SK-MEL-5 (cell line): ENCODE results near the gene SGSM1. TPM values are rescaled to one million over a fixed set of nuclear protein-coding genes. Genes with fewer than 3 reads are reported as not detected.

ENCODE experiments used
- DNase-seq: peaks from one replicate; pipeline ENCODE4 v3.0.0-alpha.2; 2016; ENCODE audit warnings: low read depth, low spot score
- in situ Hi-C: cut with HindIII; loops from 2 replicates; pipeline ENCODE4 v1.10.0; 2016; ENCODE audit warnings: low sequenced_read_pairs, high pct_unique_total_duplicates, low pct_unique_long_range_greater_than_20kb
- total RNA-seq: library from RNA; depleted of rRNA; stranded (reverse); fragments of >200 nt; shearing (Covaris generic); gene quantifications from 2 replicates; pipeline ENCODE4 v1.2.3, GENCODE V29; 2014

Gene SGSM1
- total RNA-seq, 1 experiment from 2014 or later = 0.03 TPM

DNA sequence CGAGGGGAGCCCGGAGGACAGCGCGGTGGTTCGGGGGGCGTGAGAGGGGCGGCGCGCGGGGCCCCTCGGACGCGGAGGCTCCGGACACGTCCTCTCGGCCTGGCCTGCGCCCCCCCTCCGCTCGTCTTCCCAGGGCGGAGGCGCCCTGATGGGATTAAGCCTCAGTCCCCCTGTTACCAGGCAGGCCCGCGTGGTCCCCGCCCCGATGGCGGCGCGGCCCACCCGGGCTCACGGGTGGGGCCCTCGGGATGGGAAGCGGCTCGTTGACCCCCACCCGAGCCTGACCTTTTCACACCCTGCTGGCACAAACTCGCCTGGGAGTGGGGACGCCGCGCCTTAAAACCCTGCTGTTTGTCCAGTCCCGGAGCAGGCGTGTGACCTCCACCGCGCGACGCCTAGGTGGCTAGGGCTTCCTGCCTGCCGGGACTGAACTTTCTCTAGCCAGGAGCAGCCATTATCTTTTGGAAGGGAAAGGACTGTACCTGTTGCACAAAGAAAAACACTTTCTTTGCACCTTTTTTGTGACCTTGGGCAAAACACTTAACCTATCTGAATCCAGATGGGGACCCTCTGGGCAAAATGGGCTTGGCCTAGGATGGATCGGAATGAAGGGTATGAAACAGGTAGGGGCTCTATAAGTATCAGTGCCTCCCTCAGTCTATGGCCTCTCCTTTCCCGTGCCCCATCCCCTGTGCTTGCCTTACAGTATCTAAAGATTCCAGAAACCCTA lies 147.5 kb downstream of the SGSM1 start:
- in situ Hi-C loops = no loop called here
- no peak for DNase-seq

DNA sequence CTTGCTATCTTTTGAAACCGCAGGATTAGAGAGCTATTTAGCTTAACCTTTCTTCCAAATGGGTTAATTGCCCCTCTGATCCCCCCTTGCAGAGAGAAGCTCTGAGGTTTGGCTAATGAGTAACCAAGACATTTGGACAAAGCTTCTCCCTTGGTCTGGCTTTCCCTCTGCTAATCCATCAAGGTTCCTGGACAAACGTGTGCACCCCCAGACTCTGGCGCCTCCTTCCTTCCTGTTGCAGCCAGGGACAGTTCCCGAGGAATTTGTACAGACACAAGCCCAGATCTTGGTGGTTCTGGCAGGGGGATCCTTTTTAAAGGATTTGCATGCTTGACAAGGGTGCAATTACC lies 148.1 kb downstream of the SGSM1 start:
- in situ Hi-C loops = no loop called here
- no peak for DNase-seq

DNA sequence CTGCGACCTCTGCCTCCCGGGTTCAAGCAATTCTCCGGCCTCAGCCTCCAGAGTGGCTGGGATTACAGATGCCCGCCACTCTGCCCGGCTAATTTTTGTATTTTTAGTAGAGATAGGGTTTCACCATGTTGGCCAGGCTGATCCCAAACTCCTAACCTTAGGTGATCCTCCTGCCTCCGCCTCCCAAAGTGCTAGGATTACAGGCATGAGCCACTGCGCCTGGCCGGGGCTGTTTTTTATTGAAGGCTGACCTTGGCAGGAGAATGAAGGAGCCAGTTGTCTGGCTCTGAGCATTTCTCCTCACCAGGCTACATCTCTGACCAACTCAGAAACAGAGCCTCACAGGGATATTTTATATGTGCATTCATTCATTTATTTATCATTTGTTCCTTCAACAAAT lies 148.8 kb downstream of the SGSM1 start:
- in situ Hi-C loops = no loop called here
- DNase-seq = no peak

DNA sequence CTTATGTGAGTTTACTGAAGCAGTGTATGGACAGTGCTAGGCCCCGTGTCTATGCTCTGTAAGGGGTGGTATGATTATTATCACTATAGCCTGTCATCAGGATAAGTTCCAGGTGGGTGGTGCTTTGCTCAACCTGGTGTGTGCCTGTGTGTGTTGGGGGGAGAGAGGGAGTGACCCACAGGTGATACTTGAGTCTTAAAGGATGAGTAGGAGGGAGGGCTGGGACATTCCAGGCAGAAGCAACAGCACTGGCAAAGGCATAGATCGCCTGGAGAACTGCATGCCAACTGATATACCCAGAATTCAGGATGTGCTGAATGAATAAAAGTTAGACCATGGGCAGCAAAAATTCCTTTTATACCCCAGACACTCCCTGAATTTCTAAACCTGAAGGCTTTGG lies 151.0 kb downstream of the SGSM1 start:
- in situ Hi-C loops = no loop called here
- no peak for DNase-seq

DNA sequence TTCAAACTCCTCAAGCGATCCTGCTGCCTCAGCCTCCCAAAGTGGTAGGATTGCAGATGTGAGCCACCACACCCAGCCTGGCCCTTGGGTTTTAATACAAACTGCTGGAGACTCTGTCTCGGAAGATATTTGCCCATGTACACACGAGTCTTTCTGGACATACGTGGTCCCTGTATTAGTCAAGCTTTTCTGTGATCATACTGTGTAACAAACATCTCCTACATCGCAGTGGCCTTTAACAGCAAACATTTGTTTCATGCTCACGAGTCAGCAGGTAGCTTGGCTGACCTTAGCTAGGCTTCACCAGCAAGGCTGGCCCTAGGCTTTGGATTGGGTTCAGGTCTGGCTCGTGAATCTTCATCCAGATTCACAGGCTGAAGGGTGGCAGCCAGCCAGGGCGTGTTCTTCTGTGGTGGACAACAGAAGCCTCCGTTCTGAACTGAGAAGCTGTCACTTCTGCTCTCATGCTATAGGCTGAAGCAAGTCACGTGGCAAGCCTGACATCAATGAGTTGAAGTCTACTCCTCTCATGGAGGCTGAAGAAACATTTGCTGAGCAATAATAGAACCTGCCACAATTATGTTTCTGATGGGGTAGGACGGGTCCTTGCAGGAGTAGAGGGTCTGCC lies 155.3 kb downstream of the SGSM1 start:
- in situ Hi-C loops = no loop called here
- no peak for DNase-seq

GRCh38 chr22:24962094-24962493 lies 156.1 kb downstream of the SGSM1 start:
- no peak for DNase-seq
- in situ Hi-C loops = no loop called here

DNA sequence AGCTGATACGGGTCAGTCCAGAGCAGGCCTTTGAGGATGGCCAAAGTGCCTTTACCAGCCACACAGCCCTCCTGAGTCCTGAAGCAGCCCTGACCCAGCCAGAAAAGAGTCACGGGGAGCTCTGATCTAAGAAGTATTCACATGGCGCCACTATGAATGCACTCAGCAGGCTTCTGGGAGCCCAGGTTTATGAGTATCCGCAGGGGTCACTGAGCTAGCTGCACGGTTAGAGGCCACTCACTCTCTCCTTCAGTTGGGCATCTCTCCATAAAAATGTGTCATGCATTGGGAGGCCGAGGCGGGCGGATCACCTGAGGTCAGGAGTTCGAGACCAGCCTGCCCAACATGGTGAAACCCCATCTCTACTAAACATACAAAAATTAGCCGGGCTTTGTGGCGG lies 156.8 kb downstream of the SGSM1 start:
- no peak for DNase-seq
- in situ Hi-C loops = no loop called here

DNA sequence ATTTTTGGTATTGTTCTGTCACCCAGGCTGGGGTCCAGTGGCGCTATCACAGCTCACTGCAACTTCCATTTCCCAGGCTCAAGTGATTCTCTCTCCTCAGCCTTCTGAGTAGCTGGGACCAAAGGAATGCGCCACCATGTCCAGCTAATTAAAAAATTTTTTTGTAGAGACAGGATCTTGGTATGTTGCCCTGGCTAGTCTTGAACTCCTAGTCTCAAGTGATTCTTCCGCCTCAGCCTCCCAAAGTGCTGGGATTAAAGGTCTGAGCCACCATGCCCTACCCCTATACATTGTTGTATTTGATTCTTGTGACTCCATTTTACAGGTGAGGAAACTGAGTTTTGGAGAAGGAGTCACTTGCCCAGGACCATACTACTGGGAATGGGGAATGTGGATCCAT lies 158.4 kb downstream of the SGSM1 start:
- DNase-seq = no peak
- in situ Hi-C loops = no loop called here

DNA sequence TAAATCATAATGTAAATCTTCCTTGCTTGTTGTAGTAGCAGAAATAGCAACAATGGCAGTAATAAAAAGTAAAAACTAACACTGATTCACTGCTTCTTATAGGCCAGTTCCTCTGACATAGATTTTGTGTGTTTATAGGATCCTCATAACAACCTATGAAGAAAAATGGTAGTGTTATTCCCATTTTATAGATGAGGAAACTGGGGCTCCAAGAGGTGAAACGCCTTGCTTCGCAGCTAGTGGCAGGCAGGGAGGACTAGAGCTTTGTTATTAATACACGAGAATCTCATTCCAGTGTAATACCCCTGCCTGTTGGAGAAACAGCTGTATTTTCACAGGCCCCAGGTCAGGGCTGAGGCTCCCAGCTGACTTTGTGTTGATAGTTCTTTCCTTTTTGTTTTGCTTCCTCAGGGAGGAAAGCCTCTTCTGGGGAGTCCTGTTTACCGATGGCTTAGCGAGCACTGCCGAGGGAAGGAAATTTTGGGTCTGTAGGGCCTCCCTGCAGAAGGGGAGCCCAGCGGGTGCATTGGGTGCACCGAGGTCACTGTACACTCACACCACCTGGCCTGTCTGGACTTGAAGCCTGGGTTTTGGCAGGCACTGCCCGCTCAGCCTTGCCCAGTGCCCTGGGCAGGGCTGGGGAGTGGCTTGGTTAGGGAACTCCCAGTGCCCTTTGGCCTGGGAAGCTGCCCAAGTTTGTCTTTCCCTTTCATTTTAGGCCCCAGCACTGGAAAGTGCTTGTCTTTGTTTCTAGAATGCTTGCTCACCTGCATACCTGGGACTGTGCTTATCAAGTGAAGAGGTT lies 160.0 kb downstream of the SGSM1 start:
- in situ Hi-C loops = no loop called here
- no peak for DNase-seq

GRCh38 chr22:24968066-24968561 lies 162.1 kb downstream of the SGSM1 start:
- in situ Hi-C loops = no loop called here

DNA sequence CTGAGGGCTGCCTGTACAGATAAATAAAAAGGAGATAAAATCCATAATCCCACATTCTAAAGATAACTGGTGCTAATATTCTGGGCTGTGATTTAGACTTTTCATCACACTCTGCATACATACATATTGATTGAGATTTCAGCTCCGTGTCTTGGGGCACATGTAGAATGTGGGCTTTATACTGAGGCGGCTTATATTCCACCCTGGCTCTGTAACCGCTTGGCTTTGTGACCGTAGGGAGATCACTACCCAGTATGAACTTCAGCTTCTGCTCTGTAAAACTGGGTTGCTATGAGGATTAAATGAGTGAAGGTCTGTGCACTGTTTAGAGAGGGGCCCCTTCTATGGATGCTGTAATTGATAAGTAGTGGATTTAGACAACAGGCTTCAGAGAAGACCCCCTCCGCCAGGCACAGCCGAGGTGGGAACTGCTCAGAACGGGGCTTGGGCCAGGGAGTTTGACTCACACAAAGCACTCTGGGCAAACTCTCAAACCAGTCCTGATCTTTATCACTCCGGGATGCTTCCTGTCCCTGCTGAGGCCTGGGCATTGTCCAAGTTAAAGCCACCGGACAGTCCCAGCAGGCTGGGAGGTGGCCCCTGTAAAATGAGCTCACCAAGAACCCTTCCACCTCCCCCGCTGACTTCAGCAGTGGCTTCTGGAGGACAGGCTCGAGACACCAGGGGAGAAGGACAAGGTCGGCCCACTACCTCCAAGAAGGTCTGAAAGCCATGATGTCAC lies 163.7 kb downstream of the SGSM1 start:
- in situ Hi-C loops = no loop called here
- DNase-seq = no peak

More at GRCh38 chr22:24968066-24968561, 162.1 kb downstream of the SGSM1 start:
- DNase-seq = no peak

DNA sequence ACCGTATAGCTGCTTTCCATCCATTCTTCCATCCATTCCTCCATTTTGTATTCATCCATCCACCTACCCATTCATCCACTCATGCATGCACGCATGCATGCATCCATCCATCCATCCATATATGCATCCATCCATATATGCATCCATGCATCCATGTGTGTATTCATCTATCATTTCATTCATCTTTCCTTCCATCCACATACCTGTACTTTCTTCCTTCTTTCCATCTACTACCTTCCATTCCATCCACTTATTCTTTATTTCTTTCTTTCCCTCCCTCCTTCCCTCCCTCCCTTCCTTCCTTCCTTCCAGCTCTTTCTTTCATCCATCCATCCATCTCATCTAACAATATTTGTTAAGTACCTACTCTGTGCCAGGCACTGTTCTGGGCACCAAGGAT lies 166.4 kb downstream of the SGSM1 start:
- DNase-seq = no peak
- in situ Hi-C loops = no loop called here

- in situ Hi-C loops = no loop called here
- DNase-seq = no peak
These were observed 167.9 kb downstream of the SGSM1 start for GRCh38 chr22:24973872-24974271.

GRCh38 chr22:24975125-24975640 lies 169.2 kb downstream of the SGSM1 start:
- in situ Hi-C loops = no loop called here
- DNase-seq = no peak

- in situ Hi-C loops = no loop called here
- no peak for DNase-seq
These were observed 169.9 kb downstream of the SGSM1 start for GRCh38 chr22:24975813-24976341.

DNA sequence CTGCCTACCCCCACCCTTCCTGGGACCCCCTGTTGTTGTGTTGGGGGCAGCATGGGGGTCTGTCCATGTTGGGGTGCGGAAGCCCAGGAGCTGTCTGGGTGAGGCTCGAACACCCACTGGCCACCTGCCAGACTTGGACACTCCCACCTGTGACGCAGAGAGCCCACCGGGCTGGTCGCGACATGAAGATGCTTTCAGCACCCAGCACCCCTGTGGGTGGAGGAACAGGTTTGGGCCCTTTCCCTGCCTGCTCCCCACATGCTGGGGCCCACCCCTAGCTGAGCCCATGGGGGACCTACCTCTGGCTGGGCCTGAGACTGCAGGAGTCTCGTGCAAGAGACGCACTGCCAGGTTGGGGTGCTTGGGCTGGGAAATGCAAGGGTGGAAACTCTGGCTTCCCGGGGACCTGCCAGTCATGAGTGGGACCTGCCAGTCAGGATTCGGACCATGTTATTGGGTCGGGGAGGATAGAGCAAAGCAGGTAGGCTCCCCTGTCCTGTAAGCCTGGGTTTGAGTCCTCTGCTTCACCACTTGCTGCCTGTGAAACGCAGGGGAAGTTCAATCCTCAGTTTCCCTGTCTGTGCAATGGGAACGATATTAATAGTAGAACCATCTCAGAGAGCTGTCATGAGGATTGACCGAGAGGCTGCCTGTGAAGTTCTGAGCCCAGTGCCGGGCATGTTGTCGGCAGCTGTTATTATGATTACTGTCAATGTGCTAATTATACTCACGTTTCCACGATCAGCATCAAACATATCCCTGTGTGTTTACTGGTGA lies 170.6 kb downstream of the SGSM1 start:
- in situ Hi-C loops = no loop called here
- DNase-seq = no peak
